Activated CD8-positive, alpha-beta T cell treated with anti-CD3 and anti-CD28 coated beads for 36 hours (primary cell): Measurements from ENCODE around the gene HOXD3. TPM values are rescaled to one million over a fixed set of nuclear protein-coding genes. Genes with fewer than 3 reads are reported as not detected.

Experiments
- ATAC-seq: fragments of 200-7000 bp; cut with Tn5 transposase; one replicate; pipeline ENCODE4 v1.10.0; 2021; ENCODE audit warnings: mild to moderate bottlenecking, moderate library complexity
- CTCF ChIA-PET: fragments of 350-600 bp; sonication (Branson Sonifier 250); formaldehyde crosslinking; loops from one replicate; lab custom pipeline; 2021; ENCODE audit warnings: antibody characterized with exemption; lab: Charles Lee
- POLR2A ChIA-PET: fragments of 350-600 bp; sonication (Branson Sonifier 250); formaldehyde crosslinking; loops from one replicate; lab custom pipeline; 2021; ENCODE audit warnings: antibody characterized with exemption; lab: Charles Lee
- DNase-seq: peaks from one replicate; pipeline ENCODE4 v3.0.0-alpha.2; 2020
- H3K27ac Mint-ChIP-seq: one replicate; pipeline ENCODE4 v1.8.0; 2021; ENCODE audit warnings: mild to moderate bottlenecking, mixed read lengths
- H3K27me3 Mint-ChIP-seq: one replicate; pipeline ENCODE4 v1.8.0; 2021; ENCODE audit warnings: mixed read lengths
- H3K36me3 Mint-ChIP-seq: one replicate; pipeline ENCODE4 v1.8.0; 2021; ENCODE audit warnings: low read depth, mixed read lengths
- H3K4me1 Mint-ChIP-seq: one replicate; pipeline ENCODE4 v1.8.0; 2021; ENCODE audit warnings: low read depth, mixed read lengths
- H3K4me3 Mint-ChIP-seq: one replicate; pipeline ENCODE4 v1.8.0; 2021; ENCODE audit warnings: mild to moderate bottlenecking, moderate library complexity, mixed read lengths
- H3K9me3 Mint-ChIP-seq: one replicate; pipeline ENCODE4 v1.8.0; 2021; ENCODE audit warnings: mixed read lengths
- CTCF ChIP-seq: fragments of 200-600 bp; IDR thresholded peaks from one replicate; pipeline ENCODE4 v1.8.0; 2022; ENCODE audit warnings: antibody characterized with exemption, mild to moderate bottlenecking
- intact Hi-C: fragments of 100-400 bp; cut with micrococcal nuclease; formaldehyde crosslinking; loops from one replicate; pipeline ENCODE4 v1.10.0; 2022
- microRNA-seq: library from miRNA; unstranded; fragments of <30 nt; microRNA quantifications from one replicate; pipeline ENCODE4 v1.2.0, GENCODE V29; 2022; ENCODE audit warnings: borderline microRNAs expressed, borderline replicate concordance
- total RNA-seq, 2 experiments: library from RNA; stranded (reverse); gene quantifications; one replicate each; pipeline ENCODE4 v1.2.3, GENCODE V29; 2021

The HOXD3 gene
- total RNA-seq, 2 experiments from 2014 or later, result not detected

- H3K27ac Mint-ChIP-seq, result no peak overlapping the region
- no peak overlapping the region for H3K4me3 Mint-ChIP-seq
- TF ChIP-seq CTCF, result no peak
- H3K4me1 Mint-ChIP-seq, result no peaks in the 10 kb centered on the region
- no peaks in the 10 kb centered on the region for H3K9me3 Mint-ChIP-seq
- intact Hi-C loops, result no loop called here
- H3K27me3 Mint-ChIP-seq, result peaks cover 17% of the 10 kb centered on the region
- ATAC-seq, result no peak
- H3K36me3 Mint-ChIP-seq, result no peaks in the 10 kb centered on the region
- ChIA-PET CTCF (no interaction called here), POLR2A (no interaction called here)
- DNase-seq, result no peak
Observed at GRCh38 chr2:176213406-176213805, 56.3 kb downstream of the HOXD3 start.

Small RNA genes lying within 50 kb of the gene (microRNA-seq; reads per million reads assigned to microRNA genes)
- 1.8 reads per million for gene MIR10B

Other genes starting within 250 kb of the HOXD3 start
- 10 to 100 TPM; 41.9 to 44.7 TPM for gene LNPK, start 155.0 kb upstream of the HOXD3 start, total RNA-seq
- not detected for gene EVX2, start 73.3 kb upstream of the HOXD3 start, total RNA-seq
- gene HOXD13, start 64.6 kb upstream of the HOXD3 start, total RNA-seq, result not detected
- not detected for gene HOXD12, start 57.5 kb upstream of the HOXD3 start, total RNA-seq
- not detected for gene HOXD11, start 50.0 kb upstream of the HOXD3 start, total RNA-seq
- gene HOXD10, start 40.5 kb upstream of the HOXD3 start, total RNA-seq, result not detected
- not detected for gene HOXD9, start 34.6 kb upstream of the HOXD3 start, total RNA-seq
- not detected for gene HOXD8, start 27.6 kb upstream of the HOXD3 start, total RNA-seq
- gene HOXD4, start 5.8 kb upstream of the HOXD3 start, total RNA-seq, result not detected
- not detected for gene HOXD1, start 31.4 kb downstream of the HOXD3 start, total RNA-seq
- 10 to 100 TPM; 27.3 to 30.1 TPM for gene MTX2, start 112.1 kb downstream of the HOXD3 start, total RNA-seq